Nephron progenitor cell (in vitro differentiated cells): ENCODE measurements around the gene SUSD3.
A peak's percentile ranks its signal among the peaks of the same experiment; 100 is the strongest.

Experiments
- DNase-seq: peaks from one replicate; pipeline ENCODE4 v3.0.0; 2021
- H3K27ac Mint-ChIP-seq: 2 replicates; pipeline ENCODE4 v1.8.0; 2021; ENCODE audit warnings: mild to moderate bottlenecking, moderate library complexity, mixed read lengths
- H3K27me3 Mint-ChIP-seq: 2 replicates; pipeline ENCODE4 v1.8.0; 2021; ENCODE audit warnings: mild to moderate bottlenecking, low read depth, mixed read lengths; ENCODE audit not compliant: poor library complexity
- H3K36me3 Mint-ChIP-seq: 2 replicates; pipeline ENCODE4 v1.8.0; 2021; ENCODE audit warnings: low read depth, mixed read lengths
- H3K4me1 Mint-ChIP-seq: 2 replicates; pipeline ENCODE4 v1.8.0; 2021; ENCODE audit warnings: mixed read lengths
- H3K4me3 Mint-ChIP-seq: 2 replicates; pipeline ENCODE4 v1.8.0; 2021; ENCODE audit warnings: mild to moderate bottlenecking, moderate library complexity, mixed read lengths
- H3K9me3 Mint-ChIP-seq: 2 replicates; pipeline ENCODE4 v1.8.0; 2021; ENCODE audit warnings: mild to moderate bottlenecking, moderate library complexity, mixed read lengths
- CTCF ChIP-seq: fragments of 200-600 bp; sonication (generic); IDR thresholded peaks from 2 replicates; pipeline ENCODE4 v1.5.0; 2021; ENCODE audit warnings: antibody characterized with exemption

SUSD3 gene

GRCh38 chr9:93117924-93118862 lies 59.7 kb downstream of the SUSD3 start:
- Mint-ChIP-seq H3K27ac (peak overlapping the region; percentile 27), H3K9me3 (no peaks in the 10 kb centered on the region), H3K27me3 (no peaks in the 10 kb centered on the region), H3K36me3 (no peaks in the 10 kb centered on the region), H3K4me3 (no peak overlapping the region), H3K4me1 (peaks cover 15% of the 10 kb centered on the region)
- no peak for DNase-seq
- no peak for TF ChIP-seq CTCF

GRCh38 chr9:93118863-93119702 lies 60.6 kb downstream of the SUSD3 start:
- Mint-ChIP-seq H3K36me3 (no peaks in the 10 kb centered on the region), H3K4me3 (no peak overlapping the region), H3K27me3 (no peaks in the 10 kb centered on the region), H3K9me3 (no peaks in the 10 kb centered on the region), H3K4me1 (peaks cover 15% of the 10 kb centered on the region), H3K27ac (peak overlapping the region; percentile 71)
- TF ChIP-seq CTCF, result no peak
- no peak for DNase-seq

- peaks cover 14% of the 10 kb centered on the region for H3K4me1 Mint-ChIP-seq
- H3K36me3 Mint-ChIP-seq, result no peaks in the 10 kb centered on the region
- TF ChIP-seq CTCF, result no peak
- H3K9me3 Mint-ChIP-seq, result no peaks in the 10 kb centered on the region
- H3K27me3 Mint-ChIP-seq, result no peaks in the 10 kb centered on the region
- H3K4me3 Mint-ChIP-seq, result no peak overlapping the region
- DNase-seq, result no peak
- no peak overlapping the region for H3K27ac Mint-ChIP-seq
These were observed 61.1 kb downstream of the SUSD3 start for GRCh38 chr9:93119703-93119952.

GRCh38 chr9:93119953-93120845 lies 61.7 kb downstream of the SUSD3 start:
- TF ChIP-seq CTCF, result no peak
- Mint-ChIP-seq H3K4me1 (peaks cover 9% of the 10 kb centered on the region), H3K36me3 (no peaks in the 10 kb centered on the region), H3K9me3 (no peaks in the 10 kb centered on the region), H3K4me3 (no peak overlapping the region), H3K27me3 (no peaks in the 10 kb centered on the region), H3K27ac (peak overlapping the region; percentile 30)
- peak; percentile 1 for DNase-seq

- DNase-seq, result no peak
- Mint-ChIP-seq H3K36me3 (no peaks in the 10 kb centered on the region), H3K4me3 (no peak overlapping the region), H3K4me1 (peaks cover 13% of the 10 kb centered on the region), H3K27ac (no peak overlapping the region), H3K27me3 (no peaks in the 10 kb centered on the region), H3K9me3 (no peaks in the 10 kb centered on the region)
- no peak for TF ChIP-seq CTCF
These were observed 62.4 kb downstream of the SUSD3 start for GRCh38 chr9:93120846-93121315.
